Endothelial cell of umbilical vein (primary cell): ENCODE data around the gene PLOD1.

Source experiments
- EZH2 ChIP-seq: IDR thresholded peaks from 2 replicates; pipeline ENCODE4 v1.6.1; 2012; ENCODE audit warnings: borderline replicate concordance, low read depth, mild to moderate bottlenecking, moderate library complexity, low read length, inconsistent platforms; ENCODE audit not compliant: severe bottlenecking
- POLR2AphosphoS5 ChIP-seq: IDR thresholded peaks from 2 replicates; pipeline ENCODE4 v1.6.1; 2012; ENCODE audit warnings: low read depth, mild to moderate bottlenecking, control low read depth, low read length, moderate library complexity; ENCODE audit not compliant: insufficient read depth
- TF ChIP-seq, protein P1 (sequence below), 2 donors: IDR thresholded peaks; 1 replicate in 1 of 2; 2 replicates in 1 of 2; pipeline ENCODE4 v1.5.1; 2011; ENCODE audit warnings: low read length in 2 of 2, mild to moderate bottlenecking in 2 of 2, moderate library complexity in 2 of 2, control low read depth in 1 of 2, inconsistent platforms in 1 of 2, low read depth in 1 of 2; ENCODE audit not compliant: insufficient read depth in 1 of 2; ENCODE audit errors: extremely low read depth in 1 of 2

DNA sequence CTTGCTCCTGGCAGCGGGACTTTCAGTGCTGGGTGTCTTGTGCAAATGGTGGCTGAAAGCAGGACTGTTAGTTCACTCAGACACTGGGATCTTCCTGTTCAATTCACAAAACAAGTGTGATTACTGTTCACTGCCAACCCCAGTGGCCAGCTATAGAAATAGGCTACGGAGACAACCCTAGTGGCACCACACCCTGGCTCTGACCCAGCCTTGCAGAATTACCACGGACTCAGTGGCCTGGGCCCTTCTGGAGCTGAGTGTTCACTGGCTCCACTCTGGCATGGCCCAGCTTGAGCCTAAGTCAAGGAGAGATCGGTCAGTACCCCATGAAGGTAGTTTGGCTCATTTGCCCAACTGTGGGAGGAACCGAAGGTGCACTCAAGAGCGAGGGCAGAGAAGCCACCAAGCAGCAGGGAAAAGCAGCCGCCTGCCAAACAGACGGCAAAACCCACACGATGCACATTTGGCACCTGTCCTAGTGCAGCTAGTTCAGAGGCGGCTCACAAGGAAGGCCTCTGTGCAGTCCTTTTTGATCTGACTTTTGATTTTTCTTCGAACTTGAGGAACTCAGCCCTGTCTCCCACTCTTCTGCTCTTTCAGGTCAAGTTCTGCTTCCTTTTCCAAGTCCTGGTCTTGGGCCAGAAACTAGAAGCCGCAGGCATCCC is 14.1 kb upstream of the PLOD1 start:
- no peak for TF ChIP-seq EZH2
- TF ChIP-seq, protein P1, sequence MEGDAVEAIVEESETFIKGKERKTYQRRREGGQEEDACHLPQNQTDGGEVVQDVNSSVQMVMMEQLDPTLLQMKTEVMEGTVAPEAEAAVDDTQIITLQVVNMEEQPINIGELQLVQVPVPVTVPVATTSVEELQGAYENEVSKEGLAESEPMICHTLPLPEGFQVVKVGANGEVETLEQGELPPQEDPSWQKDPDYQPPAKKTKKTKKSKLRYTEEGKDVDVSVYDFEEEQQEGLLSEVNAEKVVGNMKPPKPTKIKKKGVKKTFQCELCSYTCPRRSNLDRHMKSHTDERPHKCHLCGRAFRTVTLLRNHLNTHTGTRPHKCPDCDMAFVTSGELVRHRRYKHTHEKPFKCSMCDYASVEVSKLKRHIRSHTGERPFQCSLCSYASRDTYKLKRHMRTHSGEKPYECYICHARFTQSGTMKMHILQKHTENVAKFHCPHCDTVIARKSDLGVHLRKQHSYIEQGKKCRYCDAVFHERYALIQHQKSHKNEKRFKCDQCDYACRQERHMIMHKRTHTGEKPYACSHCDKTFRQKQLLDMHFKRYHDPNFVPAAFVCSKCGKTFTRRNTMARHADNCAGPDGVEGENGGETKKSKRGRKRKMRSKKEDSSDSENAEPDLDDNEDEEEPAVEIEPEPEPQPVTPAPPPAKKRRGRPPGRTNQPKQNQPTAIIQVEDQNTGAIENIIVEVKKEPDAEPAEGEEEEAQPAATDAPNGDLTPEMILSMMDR (IDR thresholded peaks at IDR 0.05; ENCODE audit: extremely low read depth in 1 of 2, insufficient read depth in 1 of 2, low read depth in 1 of 2, low read length in 2 of 2) = no peak
- TF ChIP-seq POLR2AphosphoS5 = no peak
